Activated CD8-positive, alpha-beta memory T cell treated with anti-CD3 and anti-CD28 coated beads, Interleukin-2, amount 50 U/mL, for 4 hours (primary cell): ENCODE measurements around the gene SOCS3.
A peak's percentile ranks its signal among the peaks of the same experiment; 100 is the strongest.

Source experiments
- DNase-seq: peaks from one replicate; pipeline ENCODE4 v3.0.0-alpha.2; 2020

The SOCS3 gene

GRCh38 chr17:78359997-78360370 is at the start of gene SOCS3:
Gene SOCS3, minus strand, starts transcription at chr17:78360077. Its CDS starts 982 bp downstream, at chr17:78359095.
- peak; percentile 97 for DNase-seq

DNA sequence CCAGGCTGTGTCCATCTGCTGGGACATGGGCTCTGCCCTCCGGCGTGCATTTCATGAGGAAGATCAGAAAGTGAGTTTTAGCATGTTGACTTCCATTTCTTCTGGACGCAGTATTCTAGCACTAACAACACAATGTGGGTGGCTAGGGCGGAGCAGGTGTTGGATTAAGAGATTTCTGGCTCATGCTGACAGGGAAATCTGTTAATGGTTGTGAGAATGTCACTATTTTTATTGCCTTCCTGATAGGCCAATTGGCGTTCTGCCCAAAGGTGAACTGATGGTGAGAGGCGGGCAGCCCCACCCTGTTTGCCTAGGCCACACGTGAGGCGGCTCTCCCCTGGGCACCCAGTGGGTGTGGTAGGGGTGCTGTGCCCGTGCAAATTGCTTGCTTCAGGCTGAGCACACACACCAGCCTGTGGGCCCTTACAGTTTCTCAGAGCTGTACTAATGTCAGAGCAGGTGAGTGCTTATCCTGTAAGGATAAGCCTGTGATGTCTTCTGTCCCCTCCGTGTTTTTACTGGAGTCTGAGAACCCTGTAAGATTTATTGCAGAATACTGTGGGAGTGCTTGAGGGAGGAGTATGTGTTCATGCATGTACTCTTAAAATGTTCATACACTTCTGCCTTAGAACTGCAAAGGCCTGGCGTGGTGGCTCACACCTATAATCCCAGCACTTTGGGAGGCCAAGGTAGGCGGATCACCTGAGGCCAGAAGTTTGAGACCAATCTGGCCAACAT is 49.5 kb upstream of the SOCS3 start:
- DNase-seq, result no peak

DNA sequence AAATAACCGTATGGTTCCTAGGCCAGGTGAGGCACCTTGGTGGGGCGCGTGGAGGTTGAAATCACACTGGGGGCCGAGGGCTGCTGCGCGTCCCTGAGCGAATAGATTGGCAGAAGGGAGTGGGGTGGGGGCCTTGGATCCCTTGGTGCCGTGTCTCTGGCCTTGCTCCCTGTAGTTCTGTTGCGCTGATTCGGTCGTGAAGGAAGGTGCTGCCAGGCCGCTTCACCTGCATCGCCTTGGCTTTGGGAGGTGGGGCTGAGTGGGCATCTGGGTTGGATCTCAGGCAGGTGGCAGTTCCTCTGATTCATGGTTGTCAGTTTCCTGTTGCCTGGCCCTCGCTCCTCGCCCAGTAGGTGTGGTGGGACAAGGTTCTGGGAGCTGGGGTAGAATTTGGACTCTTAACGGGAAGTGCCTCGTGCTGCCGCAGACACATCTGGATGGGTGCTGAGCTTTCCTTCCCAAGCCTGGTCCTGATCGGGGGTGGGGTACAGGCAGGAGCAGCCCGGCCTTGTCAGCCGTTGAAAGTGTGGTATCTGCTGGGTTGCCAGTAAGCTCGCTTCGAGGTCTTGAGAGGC is 48.7 kb upstream of the SOCS3 start:
- DNase-seq, result no peak

DNA sequence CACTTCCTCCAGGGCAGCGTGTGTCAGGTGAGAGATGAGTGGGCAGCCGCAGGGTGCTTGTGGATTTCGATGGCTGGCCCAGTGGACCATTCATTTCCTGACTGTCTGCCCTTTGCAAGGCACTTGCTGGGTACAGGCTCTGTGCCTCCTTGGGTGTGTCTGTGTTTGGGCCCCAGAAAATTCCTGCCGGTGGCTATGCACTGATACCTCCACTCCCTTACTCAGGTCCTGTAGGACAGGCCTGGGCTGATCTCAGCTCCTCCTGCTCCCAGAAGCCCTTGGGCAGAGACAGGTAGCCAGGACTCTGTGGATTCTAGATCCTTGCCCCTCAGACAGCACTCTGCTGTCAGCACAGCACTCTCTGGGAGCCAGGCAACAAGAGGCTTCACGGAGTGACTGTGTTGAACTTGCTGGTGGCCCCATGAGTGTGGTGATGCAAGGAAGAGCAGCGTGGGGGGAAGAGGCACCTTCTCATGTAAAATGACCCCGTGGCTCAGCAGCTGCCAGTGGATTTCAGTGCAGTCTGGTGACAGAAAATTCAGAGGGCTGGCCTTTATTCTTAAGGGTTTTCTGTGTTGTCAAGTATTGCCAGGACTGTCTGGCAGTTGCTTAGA is 47.6 kb upstream of the SOCS3 start:
- DNase-seq, result no peak

GRCh38 chr17:78406920-78407319 is 47.0 kb upstream of the SOCS3 start:
- DNase-seq, result no peak

- no peak for DNase-seq
Observed at GRCh38 chr17:78406396-78406795, 46.5 kb upstream of the SOCS3 start.

- DNase-seq, result no peak
Observed at GRCh38 chr17:78403822-78404221, 43.9 kb upstream of the SOCS3 start.

- DNase-seq, result no peak
Observed at GRCh38 chr17:78401891-78402290, 42.0 kb upstream of the SOCS3 start.

- DNase-seq, result no peak
Observed at GRCh38 chr17:78401246-78401645, 41.4 kb upstream of the SOCS3 start.

GRCh38 chr17:78400581-78401240 is 40.8 kb upstream of the SOCS3 start:
- DNase-seq, result no peak

GRCh38 chr17:78399693-78400144 is 39.8 kb upstream of the SOCS3 start:
- DNase-seq, result no peak

DNA sequence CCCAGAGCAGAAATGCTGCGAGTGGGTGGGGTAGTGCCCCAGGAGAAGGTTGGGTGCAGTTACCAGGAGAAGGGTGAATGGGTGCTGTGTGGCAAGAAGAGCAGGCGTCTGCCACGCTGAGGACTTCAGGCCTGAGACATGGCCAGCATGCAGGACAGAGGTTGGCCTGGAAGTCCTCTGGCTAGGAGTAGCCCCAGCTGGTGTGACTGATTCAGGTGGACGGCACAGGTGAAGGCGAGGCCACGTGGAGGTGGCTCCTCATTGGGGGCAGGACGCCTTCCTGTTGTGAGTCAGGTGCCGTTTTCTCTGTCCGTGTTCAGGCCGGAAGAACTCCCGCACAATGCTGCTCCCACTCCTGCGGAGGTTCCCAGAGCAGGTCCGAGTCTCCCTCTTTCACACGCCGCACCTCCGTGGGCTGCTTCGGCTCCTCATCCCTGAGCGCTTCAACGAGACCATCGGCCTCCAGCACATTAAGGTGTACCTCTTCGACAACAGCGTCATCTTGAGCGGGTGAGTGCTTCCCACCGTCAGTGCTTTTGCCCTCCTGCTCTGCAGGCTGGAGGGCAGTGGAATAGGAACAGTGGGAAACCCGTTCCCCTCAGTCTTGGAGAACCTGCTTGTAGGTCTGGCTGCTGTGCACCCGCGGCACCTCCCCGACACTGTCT is 39.3 kb upstream of the SOCS3 start:
- no peak for DNase-seq

GRCh38 chr17:78398390-78398789 is 38.5 kb upstream of the SOCS3 start:
- no peak for DNase-seq

GRCh38 chr17:78397681-78398101 is 37.8 kb upstream of the SOCS3 start:
- no peak for DNase-seq

DNA sequence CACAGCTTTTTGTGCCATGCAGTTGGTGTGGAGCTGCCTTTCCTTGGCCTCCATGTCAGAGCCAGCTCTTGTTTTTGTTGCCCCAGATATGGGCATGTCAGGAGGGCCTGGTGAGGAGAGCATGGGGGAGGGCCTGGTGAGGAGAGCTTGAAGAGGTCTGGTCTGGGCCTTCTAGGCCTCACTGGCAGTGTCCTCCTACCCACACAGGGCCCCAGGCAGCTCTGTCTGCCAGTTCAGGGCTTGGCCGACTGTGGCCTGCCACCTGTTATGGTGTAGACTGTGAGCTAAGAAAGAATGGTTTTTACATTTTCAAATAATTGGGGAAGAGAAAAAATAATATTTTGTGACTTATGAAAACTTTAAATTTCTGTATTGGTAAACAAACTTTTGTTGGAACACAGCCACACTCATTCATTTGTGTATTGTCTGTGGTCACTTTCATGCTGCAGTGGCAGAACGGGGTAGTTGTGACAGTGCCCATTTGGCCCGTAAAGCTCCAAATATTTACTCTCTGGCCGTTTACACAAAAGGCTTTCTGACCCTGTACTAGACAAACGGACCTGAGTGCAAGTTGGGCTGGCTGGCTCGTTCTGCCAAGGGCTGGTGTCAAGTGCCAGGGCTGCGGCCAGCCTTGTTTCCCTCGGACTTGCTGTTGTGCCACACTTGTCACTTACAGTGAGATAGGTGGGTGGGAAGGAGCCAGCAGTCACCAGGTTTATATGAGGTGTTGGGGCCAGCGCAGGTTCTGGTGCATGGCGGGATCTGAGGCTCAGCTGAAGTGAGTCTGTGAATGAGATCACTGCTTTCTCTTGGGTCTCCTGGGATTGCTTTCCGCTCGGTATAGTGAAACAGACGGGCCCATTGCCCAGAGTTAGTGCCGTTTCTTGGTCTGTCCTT is 36.8 kb upstream of the SOCS3 start:
- DNase-seq, result no peak

DNA sequence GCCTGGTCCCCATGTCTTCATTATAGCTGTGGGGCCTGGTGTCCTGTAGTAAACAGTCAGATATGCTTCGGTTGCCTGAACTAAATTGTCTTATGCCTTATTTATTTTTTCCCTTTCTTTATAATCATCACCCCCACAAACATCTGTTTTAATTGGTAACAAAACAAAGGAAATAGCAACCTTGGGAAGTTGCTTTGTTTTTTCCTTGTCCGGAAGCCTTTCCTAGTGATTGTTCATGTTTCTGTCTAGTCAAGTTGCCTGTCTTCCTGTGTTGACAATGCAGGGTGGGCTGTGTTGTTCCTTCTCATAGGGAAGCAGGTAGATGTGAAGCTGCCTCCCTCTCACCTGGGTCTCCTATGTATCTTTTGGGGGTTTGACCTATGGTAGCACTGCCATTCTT is 35.3 kb upstream of the SOCS3 start:
- DNase-seq, result no peak

DNA sequence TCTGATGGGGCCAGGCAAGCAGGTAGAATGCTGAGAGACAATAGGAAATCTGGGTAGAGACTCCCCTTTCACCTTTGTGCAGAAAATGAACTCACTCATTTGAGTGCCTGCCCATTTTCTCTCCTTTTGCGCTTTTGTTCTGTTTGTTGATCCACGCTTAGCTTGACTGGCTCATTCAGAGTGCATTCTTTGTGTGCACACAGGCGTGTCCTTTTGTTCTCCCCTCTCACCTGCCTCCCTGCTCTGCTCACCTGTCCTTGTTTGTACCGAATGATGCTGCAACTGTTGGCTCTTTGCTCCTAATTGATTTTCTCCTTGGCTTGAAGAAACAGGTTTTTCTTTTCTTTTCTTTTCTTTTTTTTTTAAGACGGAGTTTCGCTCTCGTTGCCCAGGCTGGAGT is 34.3 kb upstream of the SOCS3 start:
- DNase-seq, result no peak

GRCh38 chr17:78393575-78393974 is 33.7 kb upstream of the SOCS3 start:
- DNase-seq, result no peak

DNA sequence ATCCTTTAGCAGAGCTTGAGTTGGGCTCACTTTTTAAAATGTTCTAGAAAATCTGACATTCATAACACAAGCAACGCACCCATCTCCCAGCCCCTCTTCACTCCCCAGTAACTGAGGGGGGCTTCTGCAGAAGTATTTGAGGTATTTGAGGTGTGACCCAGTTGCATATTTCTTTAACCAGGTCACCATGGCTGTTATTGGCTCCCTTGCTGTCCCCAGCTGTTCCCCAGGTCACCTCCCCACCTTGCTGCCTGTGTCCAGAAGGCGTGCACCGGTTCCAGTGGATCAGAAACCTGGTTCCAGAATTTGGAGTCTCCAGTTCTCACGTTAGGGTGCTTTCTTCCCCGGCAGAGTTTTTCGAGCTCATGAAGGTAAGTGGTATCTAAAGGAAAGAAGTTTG is 32.4 kb upstream of the SOCS3 start:
- DNase-seq, result no peak

- no peak for DNase-seq
Observed at GRCh38 chr17:78391843-78392242, 32.0 kb upstream of the SOCS3 start.

DNA sequence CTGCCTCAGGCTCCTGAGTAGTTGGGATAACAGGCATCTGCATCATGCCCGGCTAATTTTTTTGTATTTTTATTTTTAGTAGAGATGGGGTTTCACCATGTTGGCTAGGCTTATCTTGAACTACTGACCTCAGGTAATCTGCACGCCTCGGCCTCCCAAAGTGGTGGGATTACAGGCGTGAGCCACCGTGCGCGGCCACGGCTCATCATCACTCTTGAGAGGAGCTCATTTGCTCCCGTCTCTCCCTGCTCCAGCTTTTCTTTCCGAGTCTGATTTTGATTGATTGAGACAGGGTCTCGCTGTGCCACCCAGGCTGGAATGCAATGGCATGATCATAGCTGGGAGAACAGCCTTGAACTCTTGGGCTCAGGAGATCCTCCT is 31.2 kb upstream of the SOCS3 start:
- DNase-seq, result no peak
